HG02973 (cell line): ENCODE results near the gene POU2AF3.

ENCODE experiments used
- ATAC-seq: cut with Tn5 transposase; IDR thresholded peaks from one replicate; pipeline ENCODE4 v1.9.1; 2021; ENCODE audit warnings: moderate library complexity; ENCODE audit not compliant: unreplicated experiment

The POU2AF3 gene

GRCh38 chr11:111327908-111328624 is 29.7 kb downstream of the POU2AF3 start:
- ATAC-seq: no peak

- ATAC-seq: no peak
Measured at GRCh38 chr11:111329306-111330204, 31.2 kb downstream of the POU2AF3 start.

GRCh38 chr11:111330234-111330893 is 32.0 kb downstream of the POU2AF3 start:
- ATAC-seq: no peak

- ATAC-seq: no peak
Measured at GRCh38 chr11:111331711-111332479, 33.5 kb downstream of the POU2AF3 start.

GRCh38 chr11:111334532-111335502 is 36.5 kb downstream of the POU2AF3 start:
- no peak for ATAC-seq

GRCh38 chr11:111335549-111335948 is 37.2 kb downstream of the POU2AF3 start:
- no peak for ATAC-seq

GRCh38 chr11:111336062-111336461 is 37.7 kb downstream of the POU2AF3 start:
- no peak for ATAC-seq

- ATAC-seq: no peak
Measured at GRCh38 chr11:111336582-111337256, 38.4 kb downstream of the POU2AF3 start.

GRCh38 chr11:111339758-111340388 is 41.5 kb downstream of the POU2AF3 start:
- no peak for ATAC-seq

- no peak for ATAC-seq
Measured at GRCh38 chr11:111342329-111342728, 44.0 kb downstream of the POU2AF3 start.

GRCh38 chr11:111344032-111344431 is 45.7 kb downstream of the POU2AF3 start:
- ATAC-seq: no peak

GRCh38 chr11:111347002-111347722 is 48.8 kb downstream of the POU2AF3 start:
- ATAC-seq: no peak

- ATAC-seq: no peak
Measured at GRCh38 chr11:111347723-111348115, 49.4 kb downstream of the POU2AF3 start.

- no peak for ATAC-seq
Measured at GRCh38 chr11:111348147-111348546, 49.8 kb downstream of the POU2AF3 start.

- ATAC-seq: no peak
Measured at GRCh38 chr11:111349191-111349695, 50.9 kb downstream of the POU2AF3 start.

- ATAC-seq: no peak
Measured at GRCh38 chr11:111350811-111351210, 52.5 kb downstream of the POU2AF3 start.

- no peak for ATAC-seq
Measured at GRCh38 chr11:111351374-111352055, 53.2 kb downstream of the POU2AF3 start.
